K562 (cell line): ENCODE data around the gene TMEM139.

Experiments
- FIP1L1 ChIP-seq: fragments of 200-400 bp; formaldehyde crosslinking; IDR thresholded peaks from 2 replicates; pipeline ENCODE4 v1.6.1; 2018; ENCODE audit warnings: mild to moderate bottlenecking, low read depth, low read length; ENCODE audit not compliant: poor library complexity, severe bottlenecking
- GATAD2A ChIP-seq: fragments of 450-650 bp; IDR thresholded peaks from 2 replicates; pipeline ENCODE4 v1.6.1; 2017
- NR1H2 ChIP-seq: sonication (generic); formaldehyde crosslinking; IDR thresholded peaks from 2 replicates; pipeline ENCODE4 v1.4.0; 2020; ENCODE audit warnings: mild to moderate bottlenecking, missing genetic modification reagents
- NRF1 ChIP-seq, 2 experiments: fragments of 450-650 bp; IDR thresholded peaks in 1 of 2; conservative IDR thresholded peaks in 1 of 2; 2 replicates each; pipeline ENCODE4 v1.6.1; 2014; ENCODE audit warnings: mild to moderate bottlenecking in 2 of 2
- POLR2A ChIP-seq: fragments of 450-650 bp; conservative IDR thresholded peaks from 2 replicates; pipeline ENCODE4 v1.6.1; 2016

GRCh38 chr7:143314127-143314526 lies 29.4 kb downstream of the TMEM139 start:
- TF ChIP-seq NR1H2 (CRISPR knock-in tag) (no peak), POLR2A (no peak), NRF1 (conservative IDR thresholded peaks at IDR 0.05 in 1 of 2, IDR thresholded peaks at IDR 0.05 in 1 of 2) (no peak), GATAD2A (no peak), FIP1L1 (no peak)
